LNCaP clone FGC (cell line): ENCODE data around the gene ZNF620.
"Not testable (repeated sequence)": the region's sequence is repeated elsewhere in the genome, so short reads cannot be mapped to it uniquely, and the experiment has no call there.

Experiments used
- DNase-seq: peaks from one replicate; pipeline ENCODE4 v3.0.0-alpha.2; 2011; ENCODE audit warnings: low read depth
- H3K4me3 ChIP-seq: 2 replicates; pipeline ENCODE4 v1.5.1; 2011; ENCODE audit warnings: mild to moderate bottlenecking, low read depth, low read length, control low read depth
- TF ChIP-seq, protein P1 (sequence below): IDR thresholded peaks from 2 replicates; pipeline ENCODE4 v1.5.1; 2012; ENCODE audit warnings: mild to moderate bottlenecking; ENCODE audit not compliant: control insufficient read depth, insufficient read depth; ENCODE audit errors: extremely low read depth

The ZNF620 gene

DNA sequence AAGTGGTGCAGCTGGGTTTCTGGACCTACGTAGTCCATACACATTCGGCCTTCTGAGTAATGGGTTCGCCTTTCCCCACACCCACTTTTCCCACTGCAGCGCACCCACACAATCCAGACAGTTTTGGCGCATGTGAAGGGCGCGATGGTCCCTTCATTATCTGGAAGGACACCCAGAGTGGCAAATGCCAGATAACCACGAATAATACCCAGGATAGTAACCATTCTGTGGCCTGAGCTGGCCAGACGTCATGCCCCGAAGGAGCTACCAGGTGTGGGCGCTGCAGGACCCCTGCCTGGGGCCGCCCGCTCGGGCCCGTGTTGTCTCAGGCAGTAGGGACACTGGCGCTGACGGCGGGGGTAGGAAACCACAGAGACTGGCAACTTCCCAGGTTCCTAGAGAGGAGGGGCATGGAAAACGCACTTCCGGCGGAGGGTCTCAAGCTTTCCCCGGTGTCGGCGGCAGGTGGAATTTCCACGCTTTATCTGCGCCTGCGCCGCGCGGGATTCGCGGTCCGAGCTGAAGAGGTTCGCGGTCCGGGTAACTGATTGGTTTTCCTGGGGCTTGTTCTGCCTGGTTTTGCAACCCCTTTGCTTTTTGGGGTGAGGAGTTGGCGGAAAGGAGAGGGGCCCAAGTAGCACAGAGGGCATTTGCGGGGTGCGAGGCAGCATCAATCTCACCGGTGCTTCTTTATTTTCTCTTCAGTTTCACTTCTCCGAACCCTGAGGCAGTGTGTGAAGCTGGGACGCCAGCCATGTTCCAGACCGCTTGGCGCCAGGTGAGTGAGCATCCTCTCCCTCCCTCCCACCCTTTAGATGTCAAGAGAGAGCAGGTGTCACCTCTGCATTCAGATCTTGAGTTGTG, at the start of gene ZNF620:
TSS of gene ZNF620 (plus strand) at position 441 of the 864 bp plus-strand sequence. CDS start at position 755, 314 bp downstream.
- TF ChIP-seq, protein P1, sequence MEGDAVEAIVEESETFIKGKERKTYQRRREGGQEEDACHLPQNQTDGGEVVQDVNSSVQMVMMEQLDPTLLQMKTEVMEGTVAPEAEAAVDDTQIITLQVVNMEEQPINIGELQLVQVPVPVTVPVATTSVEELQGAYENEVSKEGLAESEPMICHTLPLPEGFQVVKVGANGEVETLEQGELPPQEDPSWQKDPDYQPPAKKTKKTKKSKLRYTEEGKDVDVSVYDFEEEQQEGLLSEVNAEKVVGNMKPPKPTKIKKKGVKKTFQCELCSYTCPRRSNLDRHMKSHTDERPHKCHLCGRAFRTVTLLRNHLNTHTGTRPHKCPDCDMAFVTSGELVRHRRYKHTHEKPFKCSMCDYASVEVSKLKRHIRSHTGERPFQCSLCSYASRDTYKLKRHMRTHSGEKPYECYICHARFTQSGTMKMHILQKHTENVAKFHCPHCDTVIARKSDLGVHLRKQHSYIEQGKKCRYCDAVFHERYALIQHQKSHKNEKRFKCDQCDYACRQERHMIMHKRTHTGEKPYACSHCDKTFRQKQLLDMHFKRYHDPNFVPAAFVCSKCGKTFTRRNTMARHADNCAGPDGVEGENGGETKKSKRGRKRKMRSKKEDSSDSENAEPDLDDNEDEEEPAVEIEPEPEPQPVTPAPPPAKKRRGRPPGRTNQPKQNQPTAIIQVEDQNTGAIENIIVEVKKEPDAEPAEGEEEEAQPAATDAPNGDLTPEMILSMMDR = peak; percentile 51
- peak within 1 kb of the TSS; percentile 65 for H3K4me3 ChIP-seq
- no peak for DNase-seq

DNA sequence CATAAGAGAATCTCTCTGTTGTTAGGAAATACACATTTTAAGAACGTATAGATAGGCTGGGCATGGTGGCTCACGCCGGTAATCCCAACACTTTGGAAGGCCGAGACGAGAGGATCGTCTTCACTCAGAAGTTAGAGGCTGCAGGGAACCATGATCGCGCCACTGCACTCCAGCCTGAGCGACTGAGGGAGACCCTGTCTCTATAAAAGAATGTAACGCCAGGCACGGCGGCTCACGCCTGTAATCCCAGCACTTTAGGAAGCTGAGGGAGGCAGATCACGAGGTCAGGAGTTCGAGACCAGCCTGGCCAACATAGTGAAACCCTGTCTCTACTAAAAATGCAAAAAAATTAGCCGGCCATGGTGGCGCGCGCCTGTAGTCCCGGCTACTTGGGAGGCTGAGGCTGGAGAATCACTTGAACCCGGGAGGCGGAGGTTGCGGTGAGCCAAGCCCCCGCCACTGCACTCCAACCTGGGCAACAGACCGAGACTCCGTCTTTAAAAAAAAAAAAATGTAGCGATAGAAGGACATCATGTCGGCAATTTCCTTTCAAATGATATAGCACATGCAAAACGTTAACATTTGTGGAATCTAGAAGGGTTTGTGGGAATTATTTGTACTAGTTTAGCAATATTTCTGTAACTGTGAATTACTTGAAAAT, 49.4 kb upstream of the ZNF620 start:
- no peak for DNase-seq
- TF ChIP-seq, protein P1 = no peak
- peak overlapping the region; percentile 78 for H3K4me3 ChIP-seq

DNA sequence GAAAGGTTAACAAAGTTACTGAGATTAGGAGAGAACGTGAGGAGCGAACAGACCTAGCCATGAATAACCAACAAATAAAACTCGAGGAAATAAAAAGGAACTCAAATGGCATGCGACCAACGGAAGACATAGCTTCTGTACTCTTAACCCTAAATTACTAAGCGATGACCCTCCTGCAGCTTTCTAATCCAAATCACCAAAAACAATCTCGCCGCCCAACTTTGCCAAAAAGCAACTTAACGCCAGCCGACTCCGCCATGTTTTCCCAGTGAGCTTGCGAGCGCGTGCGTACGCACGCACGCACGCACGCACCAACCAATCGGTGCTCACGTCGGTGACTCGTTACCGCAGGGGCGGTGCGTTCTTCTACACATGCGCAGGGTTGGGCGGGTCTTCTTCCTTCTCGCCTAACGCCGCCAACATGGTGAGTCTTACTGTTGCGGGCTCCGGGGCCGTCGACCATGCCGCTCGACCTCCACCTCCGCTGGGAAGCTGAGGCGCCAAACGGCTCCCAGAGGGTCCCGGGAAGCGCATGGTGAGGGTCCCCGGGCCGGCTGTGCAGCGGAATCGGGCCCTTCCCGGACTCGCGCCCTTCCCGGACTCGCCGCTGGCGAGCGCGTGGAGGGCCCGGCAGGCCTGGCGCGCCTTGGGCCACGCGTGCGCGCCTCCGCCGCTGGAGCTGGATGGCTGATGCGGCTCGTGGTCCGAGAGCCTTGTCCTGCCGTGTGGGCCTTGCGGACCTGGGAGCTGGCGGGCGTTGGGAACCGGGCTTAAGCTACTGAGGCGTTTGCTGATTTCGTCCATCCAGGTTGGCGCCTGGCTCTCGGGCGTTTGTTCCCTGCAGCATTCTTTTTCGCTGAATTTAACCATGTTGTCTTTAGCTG, 48.7 kb upstream of the ZNF620 start, which contains the start of gene RPL14:
TSS of gene RPL14 (plus strand) at position 400 of the 884 bp plus-strand sequence. CDS start at position 533, 133 bp downstream.
- DNase-seq = peak; percentile 89
- TF ChIP-seq, protein P1 = no peak
- peak within 1 kb of the TSS; percentile 78 for H3K4me3 ChIP-seq

DNA sequence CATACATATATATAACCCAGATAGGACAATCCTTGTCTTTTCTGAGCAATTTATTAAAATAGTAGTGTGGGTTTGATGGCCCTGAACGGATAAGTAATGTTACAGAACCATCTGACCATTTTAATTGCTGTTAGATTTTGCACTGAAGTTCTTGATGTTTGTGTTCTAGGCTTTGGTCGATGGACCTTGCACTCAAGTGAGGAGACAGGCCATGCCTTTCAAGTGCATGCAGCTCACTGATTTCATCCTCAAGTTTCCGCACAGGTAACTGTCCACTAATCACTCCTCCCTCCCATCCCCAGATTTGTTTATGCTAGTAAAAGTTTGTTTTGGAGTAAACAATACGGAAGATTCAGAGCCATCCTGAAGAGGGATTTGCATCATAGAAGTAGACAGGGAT, 47.4 kb upstream of the ZNF620 start:
- no peak for DNase-seq
- TF ChIP-seq, protein P1 = no peak
- peak overlapping the region; percentile 78 for H3K4me3 ChIP-seq

DNA sequence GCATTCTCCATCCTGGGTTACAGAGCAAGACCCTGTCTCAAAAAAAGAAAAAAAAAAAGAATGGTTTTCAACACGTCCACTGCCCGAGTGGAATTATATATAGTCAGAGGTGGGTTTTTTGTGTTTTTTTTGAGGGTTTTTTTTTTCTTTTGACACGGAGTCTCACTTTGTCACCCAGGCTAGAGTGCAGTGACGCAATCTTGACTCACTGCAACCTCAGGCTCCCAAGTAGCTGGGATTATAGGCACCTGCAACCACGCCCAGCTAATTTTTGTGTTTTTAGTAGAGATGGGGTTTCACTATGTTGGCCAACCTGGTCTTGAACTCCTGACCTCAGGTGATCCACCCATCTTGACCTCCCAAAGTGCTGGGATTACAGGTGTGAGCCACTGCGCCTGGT, 45.4 kb upstream of the ZNF620 start:
- DNase-seq, H3K4me3 ChIP-seq: not testable (repeated sequence)

DNA sequence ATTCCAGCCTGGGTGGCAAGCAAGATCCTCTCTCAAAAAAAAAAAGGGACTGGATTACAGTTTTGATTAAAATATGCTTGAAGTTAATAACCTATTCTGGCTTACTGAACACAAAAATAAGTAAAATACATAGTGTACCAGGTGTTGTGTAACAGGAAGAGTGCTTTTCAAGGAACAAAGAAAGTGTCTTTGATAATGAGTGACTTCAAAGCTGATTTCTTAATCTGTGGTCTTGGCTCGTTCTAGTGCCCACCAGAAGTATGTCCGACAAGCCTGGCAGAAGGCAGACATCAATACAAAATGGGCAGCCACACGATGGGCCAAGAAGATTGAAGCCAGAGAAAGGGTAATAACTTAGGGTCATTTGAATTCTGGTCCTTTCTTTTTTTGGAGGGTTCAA, 44.7 kb upstream of the ZNF620 start:
- H3K4me3 ChIP-seq = no peak overlapping the region
- TF ChIP-seq, protein P1 = no peak
- no peak for DNase-seq

DNA sequence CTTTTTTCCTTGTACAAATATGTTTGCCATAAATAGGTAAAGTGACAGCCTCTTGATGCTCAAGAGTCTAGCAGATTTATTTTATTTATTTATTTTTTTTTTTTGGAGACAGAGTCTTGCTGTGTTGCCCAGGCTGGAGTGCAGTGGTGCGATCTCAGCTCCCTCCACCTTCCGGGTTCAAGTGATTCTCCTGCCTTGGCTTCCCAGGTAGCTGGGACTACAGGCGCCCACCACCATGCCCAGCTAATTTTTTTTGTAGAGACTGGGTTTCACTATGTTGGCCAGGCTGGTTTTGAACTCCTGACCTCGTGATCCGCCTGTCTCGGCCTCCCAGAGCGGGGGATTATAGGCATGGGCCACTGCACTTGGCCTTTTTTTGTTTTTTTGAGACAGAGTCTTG, 43.0 kb upstream of the ZNF620 start:
- not testable (repeated sequence) for DNase-seq, H3K4me3 ChIP-seq
